T-helper 9 cell (primary cell): ENCODE results near the gene OSER1.
"Not testable (repeated sequence)": the region's sequence is repeated elsewhere in the genome, so short reads cannot be mapped to it uniquely, and the experiment has no call there.

Source experiments
- DNase-seq: peaks from one replicate; pipeline ENCODE4 v3.0.0-alpha.2; 2020

Gene OSER1

DNA sequence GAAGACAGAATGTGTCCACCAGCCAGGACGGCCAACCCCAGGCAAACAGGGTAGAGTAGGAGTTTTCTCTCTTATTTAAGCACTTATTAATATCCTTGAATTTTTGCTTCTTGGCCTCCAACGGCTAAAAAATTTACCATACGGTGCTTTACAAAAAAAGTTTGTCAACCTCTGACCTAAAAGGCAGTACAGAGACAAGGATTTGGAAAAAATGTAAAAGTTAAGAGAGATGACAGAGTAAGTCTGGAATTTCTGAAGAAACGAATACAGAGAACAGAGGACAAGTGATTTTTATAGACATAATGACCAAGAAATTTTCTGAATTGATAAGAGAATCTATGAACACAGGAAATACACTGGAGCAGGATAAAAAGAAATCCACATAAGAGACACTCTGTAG, 10.2 kb downstream of the OSER1 start:
- no peak for DNase-seq

DNA sequence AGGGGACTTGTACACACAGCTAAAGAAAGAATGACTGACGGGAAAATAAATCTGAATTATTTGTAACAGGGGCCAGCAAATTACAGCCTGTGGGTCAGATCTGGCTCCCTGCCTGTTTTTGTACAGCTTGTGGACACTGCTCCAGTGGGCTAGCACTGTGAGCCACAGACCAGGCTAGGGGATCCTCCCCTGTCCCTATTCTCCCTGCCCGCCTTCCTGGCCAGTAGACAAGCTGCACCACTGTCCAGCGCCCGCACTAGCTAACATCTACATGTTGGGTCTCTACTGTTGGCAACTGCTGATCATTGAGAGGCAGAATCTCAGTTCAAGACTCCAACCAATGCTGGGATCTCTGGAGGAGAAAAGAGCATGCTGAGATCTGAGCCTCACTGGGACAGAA, 10.7 kb downstream of the OSER1 start:
- no peak for DNase-seq

DNA sequence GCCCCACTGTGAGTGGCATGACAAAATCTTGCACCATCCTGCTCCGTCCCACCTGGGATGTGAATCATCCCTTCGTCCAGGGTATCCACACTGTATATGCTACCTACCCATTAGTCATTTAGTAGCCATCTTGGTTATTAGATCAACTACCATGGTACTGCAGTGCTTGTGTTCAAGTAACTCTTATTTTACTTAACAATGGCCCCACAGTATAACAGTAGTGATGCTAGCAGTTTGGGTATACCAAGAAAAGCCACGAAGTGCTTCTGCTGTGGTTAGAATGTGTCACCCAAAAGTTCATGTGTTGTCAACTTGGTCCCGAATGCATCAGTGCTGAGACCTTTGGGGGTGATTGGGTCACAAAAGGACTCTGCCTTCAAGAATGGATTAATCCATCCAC, 11.7 kb downstream of the OSER1 start:
- DNase-seq, result no peak

DNA sequence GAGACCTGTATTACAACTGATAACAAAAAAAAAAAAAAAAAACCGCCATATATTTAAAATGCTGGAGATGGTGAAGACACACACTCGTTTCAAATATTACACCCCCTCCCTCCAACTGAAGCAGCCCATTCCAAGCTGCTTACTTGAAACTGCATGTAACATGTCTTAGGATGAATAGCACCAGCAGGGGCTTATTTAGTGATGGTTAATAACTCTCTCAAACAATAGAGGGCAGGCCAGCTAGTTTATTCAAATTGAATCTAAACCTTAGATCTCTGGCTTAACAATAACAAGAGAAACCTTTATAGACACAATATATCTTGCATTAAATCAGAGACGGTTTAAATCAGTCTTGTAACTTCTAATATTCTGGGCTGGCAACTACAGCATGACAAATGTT, 14.3 kb downstream of the OSER1 start:
- no peak for DNase-seq

DNA sequence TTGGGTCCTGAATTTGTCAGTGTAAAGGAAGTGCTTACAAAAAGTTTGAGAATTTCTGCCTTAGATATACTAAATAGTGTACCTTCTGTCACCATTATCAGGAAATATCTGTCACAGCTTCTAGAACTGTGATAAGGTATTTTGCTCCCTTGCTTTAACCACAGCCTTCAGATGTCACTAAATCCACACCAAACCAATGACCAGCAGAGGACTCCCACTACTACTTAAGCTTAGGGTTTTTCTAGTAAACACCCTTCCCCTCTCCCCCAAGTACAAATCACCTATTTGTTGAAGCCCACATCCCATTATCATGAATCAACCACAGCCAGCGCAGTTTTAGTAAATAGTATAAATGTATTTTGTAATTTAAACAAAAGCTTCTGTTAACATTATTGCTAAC, 15.0 kb downstream of the OSER1 start:
- DNase-seq, result no peak

DNA sequence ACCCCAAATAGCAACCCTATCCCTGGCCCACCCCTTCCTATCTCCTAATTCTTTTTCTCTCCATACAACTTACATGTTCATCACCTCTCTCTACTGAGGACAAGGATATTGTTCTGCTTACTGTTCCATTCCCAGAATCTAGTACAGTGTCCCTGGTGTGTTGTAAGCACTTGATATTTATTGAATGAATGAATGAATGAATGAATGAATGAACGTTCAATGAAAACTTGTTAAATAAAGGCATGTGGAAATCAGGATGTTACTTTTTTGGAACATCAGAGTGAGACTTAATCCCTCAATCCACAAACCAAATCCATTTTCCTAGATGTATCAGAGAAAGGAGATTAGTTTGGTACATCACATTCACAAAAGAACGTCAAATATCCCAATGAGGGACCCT, 16.8 kb downstream of the OSER1 start:
- no peak for DNase-seq

DNA sequence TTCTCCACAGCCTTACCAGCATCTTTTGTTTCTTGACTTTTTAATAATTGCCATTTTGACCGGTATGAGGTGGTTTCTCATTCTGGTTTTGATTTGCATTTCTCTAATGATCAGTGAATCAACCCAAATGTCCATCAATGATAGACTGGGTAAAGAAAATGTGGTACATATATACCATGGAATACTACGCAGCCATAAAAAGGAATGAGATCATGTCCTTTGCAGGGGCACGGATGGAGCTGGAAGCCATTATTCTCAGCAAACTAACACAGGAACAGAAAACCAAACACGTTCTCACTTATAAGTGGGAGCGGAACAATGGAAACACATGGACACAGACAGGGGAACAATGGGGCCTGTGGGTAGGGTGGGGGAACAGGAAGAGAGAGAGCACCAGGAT, 18.9 kb downstream of the OSER1 start:
- DNase-seq, result not testable (repeated sequence)

DNA sequence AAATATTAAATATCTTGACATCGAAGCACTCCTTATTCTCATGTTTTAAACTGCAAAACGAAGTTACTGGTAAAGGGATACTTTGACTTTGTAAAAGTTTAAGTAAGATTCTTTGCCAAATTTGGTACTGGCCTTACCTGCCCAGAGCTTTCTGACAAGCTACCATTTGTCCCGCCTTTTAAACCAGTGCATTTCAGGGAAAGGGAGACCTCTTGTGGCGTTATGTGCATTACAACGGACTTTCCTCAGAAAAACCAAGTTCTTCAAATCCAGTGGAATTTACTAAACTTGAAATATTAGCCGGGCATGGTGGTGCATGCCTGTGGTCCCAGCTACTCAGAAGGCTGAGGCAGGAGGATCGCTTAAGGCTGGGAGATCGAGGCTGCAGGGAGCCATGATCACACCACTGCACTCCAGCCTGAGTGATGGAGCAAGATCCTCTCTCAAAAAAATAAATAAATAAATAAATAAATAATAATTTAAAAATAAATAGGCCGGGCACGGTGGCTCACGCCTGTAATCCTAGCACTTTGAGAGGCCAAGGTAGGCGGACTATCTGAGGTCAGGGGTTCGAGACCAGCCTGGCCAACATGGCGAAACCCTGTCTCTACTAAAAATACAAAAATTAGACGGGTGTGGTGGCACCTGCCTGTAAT, 20.2 kb downstream of the OSER1 start:
- peak; percentile 20 for DNase-seq

DNA sequence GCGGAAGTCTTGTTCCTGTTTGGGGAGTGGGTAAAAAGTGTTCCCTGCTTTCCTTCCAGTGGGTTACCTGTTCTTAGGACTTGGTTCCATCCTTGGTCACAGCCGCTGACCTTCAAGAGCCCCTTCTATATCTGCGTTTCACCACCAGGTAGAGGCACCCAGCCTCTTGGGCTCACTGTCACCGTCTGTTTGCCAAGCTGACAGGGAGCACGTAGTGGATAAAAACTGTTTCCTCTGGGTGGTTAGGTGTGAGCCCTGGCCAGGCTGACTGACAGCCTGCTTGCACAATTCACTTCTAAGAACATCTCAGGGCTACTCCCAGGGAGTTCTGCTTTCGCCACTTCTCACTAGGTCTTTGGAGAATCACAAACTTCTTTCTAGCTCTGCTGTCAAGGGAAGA, 21.8 kb downstream of the OSER1 start:
- no peak for DNase-seq

DNA sequence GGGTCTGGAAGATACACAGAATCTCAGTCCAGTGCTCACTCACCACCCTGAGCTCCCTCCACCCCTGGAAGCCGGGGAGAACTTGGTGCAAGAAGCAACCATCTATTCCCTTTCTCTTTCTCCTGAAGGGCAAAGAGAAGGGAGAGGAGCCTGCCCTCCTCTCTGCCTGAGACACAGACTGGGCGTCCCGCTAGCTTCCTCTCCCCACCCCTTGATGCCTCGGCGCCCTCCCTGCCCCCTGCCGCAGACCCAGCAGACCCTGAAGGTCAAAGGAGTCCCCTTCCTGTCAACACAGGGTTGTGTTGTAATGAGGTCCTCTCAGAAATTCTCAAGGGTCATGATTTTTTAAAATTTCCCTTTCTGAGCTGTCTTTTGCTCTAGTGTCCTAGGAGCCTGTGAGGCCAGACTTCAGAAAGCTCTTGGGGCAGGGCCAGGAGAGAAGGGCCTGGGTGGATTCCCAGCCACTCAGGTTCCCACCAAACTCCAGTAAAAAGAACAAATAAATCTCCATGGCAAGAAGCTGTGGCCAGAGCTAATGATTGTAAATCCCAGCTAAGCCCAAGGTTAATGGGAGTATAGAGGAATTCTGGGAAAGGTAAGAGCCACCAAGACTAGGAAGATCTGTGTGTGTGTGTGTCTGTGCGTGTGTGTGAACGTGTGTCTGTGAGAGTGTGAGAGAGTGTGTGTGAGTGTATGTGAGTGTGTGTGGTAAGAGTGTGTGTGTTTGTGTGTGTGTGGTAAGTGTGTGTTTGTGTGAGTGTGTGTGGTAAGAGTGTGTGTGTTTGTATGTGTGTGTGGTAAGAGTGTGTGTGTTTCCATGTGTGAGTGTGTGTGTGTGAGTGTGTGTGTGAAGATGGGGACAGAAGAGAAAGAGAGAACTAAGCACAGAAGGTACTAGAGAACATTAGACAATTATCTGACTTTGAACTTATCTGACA, 22.5 kb downstream of the OSER1 start:
- DNase-seq, result no peak

DNA sequence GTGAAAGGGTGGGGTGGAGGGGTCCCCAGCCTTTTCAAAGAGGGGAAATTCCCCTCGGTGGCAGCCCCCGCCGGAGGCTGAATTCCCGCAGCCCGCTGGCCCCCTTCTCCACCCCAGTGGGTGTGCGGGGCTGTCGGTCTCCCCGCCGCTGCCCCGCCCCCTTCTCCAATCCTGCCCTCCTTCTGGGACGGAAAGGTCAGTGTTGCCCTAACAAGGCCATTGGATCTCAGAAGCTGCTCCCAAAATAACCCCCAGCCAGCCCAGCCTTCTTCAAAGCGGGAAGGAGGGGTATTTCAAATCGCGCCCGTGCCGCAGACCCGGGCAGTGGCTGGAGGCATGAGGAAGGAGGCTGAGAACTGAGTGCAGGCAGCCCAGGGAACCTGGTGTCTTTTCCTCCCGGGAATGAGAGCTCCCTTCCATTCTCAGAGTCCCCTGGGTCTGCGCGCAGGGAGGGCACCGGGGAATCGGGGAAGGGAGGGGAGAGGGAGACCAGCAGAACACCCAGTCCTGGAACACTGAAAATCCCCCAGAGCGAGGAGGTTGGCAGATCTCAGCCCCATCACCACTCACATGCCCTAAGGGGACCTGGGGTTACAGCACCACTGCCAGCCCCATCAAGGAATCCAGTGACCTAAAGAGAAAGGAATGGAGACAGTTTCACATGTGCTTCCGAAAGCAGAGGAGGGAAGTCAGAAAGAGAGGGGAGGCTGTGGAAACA, 23.4 kb downstream of the OSER1 start, which contains the start of gene JPH2:
Gene JPH2, minus strand, starts transcription at position 135 of the 718 bp plus-strand sequence. CDS start 483 bp downstream, outside the sequence.
- no peak for DNase-seq

DNA sequence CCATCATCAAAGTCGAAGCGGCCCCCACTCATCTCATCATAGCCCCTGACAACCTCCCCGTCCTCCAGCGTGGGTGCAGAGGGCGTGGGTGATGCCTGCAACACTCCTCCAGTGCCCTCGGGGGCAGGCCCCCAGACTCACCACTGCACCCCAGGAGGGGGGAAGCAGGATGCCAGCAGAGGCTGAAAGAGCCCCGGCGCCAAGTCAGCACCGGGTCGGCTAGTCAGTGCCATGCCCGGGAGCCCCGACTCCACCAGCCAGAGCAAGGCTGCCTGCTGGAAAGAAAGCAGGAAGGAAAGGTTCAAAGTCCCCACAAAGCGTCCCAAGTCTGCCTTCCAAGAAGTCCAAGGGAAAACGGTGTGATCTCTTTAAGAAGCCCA, 23.9 kb downstream of the OSER1 start:
- DNase-seq, result no peak

DNA sequence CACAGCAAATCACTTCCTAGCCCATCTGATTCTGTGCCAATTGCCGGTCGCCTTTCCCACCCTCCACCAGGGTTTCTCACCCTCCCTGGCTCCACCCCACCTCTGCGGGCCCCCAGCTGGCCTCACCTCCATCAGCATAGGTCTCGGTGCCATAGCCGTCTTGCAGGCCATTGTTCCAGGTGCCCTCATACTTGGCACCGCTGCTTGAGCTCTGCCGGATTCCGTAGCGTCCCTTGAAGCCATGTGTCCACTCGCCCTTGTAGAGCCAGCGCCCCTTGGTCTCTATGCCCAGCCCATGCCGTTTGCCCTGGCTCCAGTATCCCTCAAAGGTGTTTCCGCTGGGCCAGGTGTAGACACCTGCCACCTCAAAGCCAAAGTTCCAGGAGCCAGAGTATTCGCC, 24.4 kb downstream of the OSER1 start:
- no peak for DNase-seq

DNA sequence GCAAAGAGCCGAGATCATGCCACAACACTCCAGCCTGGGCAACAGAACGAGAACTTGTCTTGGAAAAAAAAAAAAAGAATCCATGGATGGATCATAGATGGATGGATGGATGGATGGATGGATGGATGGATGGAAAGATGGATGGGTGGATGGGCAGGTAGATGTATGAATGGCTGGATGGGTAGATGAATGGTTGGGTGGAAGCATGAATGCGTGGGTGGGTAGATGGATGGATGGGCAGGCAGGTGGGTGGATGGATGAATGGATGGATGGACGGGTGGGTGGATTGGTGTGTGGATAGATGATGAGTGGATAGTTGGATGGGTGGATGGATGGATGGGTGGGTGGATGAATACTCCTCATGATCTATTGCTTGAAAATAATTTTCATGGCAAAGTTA, 25.0 kb downstream of the OSER1 start:
- DNase-seq, result no peak

DNA sequence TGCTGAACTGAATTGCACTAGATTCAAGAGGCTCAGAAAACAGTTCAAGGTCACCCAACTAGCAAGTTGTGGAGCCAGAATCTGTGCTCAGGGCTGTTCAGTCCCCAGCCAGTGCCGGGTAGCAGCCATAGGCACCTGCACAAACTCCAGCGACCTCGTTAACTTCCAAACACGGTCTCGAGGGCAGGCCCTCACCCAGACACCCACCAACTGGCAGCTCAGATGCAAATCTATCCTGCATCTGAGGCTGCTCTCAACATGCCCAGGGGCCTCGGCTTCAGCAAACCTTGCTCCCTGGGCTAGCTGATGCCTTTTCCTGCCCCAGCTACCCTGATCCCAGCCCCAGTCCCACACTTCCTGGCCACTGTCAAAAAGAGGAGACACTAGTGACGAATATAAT, 27.3 kb downstream of the OSER1 start:
- no peak for DNase-seq

DNA sequence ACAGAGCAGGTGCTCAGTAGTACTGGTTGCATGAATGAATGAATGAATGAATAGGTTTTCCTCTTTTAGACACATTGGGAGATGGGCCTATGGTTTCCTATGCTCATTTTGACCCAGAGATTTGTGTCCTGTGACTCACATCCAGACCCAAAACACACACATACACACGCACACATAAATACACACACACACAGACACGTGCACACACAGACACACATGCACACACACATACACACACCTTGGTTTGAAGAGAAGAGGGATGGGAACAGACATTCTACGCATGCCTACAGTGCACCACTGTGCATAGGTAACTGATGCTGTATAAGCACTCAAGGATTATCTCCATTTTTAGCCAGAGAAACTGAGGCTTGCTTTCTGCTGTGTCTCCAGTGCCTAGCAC, 27.7 kb downstream of the OSER1 start:
- DNase-seq, result no peak

DNA sequence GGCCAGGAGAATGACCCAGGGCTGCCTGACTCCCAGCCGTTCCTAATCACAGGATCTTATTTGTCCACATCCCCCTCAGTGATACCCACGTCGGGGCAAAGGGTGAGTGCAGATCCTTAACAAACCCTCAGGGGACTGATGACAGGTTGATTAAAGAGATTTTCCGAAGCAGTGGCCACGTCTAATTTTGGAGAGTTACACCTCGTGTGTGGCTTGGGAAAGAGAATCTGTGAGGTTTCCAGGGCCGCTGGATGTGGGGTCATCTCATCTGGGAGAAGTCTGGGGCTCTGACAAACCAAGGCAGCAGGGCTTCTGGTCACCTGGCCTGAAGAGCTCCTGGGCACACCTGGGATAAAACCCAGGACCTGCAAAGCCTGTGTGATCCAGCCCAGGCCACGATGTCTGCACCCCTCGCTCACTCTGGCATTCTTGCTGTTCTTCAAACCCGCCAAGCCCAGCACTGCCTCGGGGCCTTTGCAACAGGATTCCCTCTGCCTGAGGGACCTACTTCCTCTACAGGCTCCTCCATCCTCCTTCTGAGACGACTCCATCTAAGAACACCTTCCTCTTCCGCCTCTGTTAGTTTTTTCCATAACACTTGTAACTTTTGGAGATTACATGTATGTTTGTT, 28.3 kb downstream of the OSER1 start:
- DNase-seq, result no peak

DNA sequence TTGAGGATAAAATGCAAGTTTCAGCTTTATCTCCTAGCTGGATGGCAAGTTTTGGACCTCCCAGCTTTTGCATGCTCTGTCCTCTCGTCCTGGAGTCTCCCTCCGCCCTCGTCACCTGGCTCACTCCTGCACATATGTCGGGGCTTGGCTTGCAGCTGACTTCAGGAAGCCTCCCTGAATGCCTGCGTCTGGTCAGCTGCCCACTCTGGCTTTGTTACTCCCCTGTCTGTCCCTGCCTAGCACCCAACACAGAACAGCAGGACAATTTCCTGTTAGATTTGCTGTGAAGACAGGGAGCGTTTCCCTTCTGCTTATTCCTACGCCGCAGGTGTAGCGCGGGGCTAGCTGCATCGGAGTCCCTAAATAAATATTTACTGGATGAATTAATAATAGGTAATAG, 29.0 kb downstream of the OSER1 start:
- DNase-seq, result no peak

DNA sequence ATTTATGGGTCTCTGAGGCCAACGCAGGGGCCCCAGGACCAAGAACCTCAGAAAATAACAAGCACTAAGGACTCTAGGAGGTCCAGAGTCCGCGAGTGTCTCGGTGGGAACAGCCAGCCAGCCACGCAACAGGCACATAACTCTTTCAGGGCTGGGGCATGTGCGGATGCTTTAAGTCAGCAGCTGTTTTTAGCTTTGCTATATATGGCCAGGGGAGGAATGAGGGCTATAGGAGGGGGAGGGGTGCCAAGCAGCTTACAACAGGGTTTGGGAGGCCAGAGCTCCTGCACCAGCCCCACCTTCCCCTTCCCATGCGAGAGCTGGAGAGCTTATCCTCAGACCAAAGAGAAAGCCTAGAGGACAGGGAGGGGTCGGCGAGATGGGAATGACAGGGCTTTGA, 29.8 kb downstream of the OSER1 start:
- DNase-seq, result no peak

DNA sequence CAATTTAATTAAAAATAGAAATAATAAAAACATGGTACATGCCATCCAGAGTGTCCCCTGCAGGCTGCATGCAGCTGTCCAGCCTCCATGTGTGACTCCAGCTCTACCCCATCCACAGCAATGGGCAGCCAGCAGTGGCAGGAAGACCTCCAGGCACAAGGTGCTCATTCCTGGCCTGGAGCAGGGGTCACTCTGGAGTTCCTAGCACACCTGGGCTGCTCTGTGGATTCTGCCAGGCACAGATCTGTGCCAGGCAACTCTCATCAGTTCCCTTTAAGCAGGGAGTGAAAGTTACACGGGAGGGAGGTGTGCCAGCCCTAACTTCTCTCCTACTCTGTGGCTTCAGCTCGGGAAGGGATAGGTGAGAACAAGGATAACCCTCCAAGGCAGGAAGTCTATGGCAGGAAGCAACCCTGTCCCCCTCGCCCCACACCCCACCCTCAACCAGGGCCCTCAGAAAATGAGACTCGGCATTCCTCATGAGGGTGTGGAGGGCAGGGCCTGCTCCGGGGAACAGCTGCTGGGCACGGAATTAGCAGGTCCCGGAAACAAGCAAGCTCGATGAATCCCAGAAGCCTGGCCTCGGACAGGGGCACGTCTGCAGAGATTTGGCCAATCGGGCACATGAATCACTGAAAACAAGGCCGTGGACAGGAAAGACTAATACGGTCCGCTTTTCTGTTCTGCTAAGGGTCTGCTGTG, 33.6 kb downstream of the OSER1 start:
- DNase-seq, result no peak

DNA sequence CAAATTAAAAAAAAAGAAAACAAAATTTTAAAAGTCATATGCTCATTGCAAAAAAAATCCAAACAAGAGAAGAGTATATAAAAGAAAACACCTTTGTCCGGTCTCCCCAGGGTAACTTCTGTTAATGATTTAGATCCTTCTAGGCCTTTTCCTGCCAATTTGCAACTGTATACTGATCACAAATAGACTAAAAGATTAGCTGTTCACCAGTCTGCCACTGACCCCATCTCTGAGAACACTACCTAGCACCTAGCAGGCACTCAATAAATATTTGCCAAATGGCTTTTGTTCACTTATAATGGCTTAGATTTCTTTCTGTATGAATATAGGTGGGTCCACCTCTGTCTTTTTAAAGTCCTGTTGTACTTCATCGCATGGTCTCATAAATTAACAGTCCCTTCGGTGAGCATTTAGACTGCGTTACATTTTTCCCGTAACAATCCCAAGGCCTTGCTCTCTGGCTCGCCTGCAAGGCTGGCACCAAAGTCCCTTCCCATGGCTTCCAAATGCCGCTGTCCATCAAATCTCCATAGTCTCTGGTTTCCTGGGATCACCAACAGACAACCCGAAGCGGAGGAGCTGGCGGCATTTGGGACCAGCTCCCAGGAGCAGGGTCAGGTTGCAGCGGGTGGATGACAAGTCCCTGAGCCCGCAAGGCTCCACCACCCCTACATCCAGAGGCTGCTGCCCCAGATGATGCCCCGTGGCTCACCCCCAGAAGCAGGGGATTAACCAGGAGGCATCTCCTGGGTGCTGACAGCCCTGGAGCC, 35.4 kb downstream of the OSER1 start:
- DNase-seq, result no peak

DNA sequence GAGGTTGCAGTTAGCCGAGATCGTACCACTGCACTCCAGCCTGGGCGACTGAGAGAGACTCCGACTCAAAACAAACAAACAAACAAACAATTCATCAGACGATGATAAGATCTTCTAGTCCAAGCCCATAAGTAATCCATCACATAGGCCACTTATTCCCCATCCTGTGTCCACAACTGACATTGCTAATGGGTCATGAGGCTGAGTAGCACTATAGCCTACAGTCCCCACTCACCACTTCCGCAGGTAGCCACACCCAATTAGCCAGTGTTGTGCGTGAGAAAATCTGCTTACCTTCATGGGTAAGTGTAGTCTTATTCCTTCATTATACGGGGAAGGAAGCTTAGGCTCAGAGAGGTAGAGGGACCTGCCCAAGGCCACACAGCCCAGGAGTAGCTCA, 36.7 kb downstream of the OSER1 start:
- no peak for DNase-seq
